Keratinocyte (primary cell): ENCODE results near the gene TERT. TPM values are rescaled to one million over a fixed set of nuclear protein-coding genes. Genes with fewer than 3 reads are reported as not detected.

Experiments
- DNase-seq: peaks from one replicate; pipeline ENCODE4 v3.0.0-alpha.2; 2011; ENCODE audit warnings: low read depth, missing footprints, low spot score
- FAIRE-seq: peaks from 2 replicates; lab custom pipeline; 2011; peaks lifted over from hg19 to GRCh38; lab: Jason Lieb, UNC
- H2AFZ ChIP-seq: 2 replicates; pipeline ENCODE4 v1.6.0; 2012; ENCODE audit warnings: low read length, control low read depth, inconsistent platforms; ENCODE audit not compliant: control insufficient read depth
- H3K27ac ChIP-seq: 2 replicates; pipeline ENCODE4 v1.5.1; 2011; ENCODE audit warnings: low read length; ENCODE audit not compliant: control insufficient read depth, insufficient read depth
- H3K27me3 ChIP-seq: 3 replicates; pipeline ENCODE4 v1.6.0; 2011; ENCODE audit warnings: low read length; ENCODE audit not compliant: control insufficient read depth, insufficient read depth; ENCODE audit errors: extremely low read depth
- H3K36me3 ChIP-seq, 2 experiments: 2 replicates in 1 of 2; 3 replicates in 1 of 2; pipeline ENCODE4 v1.5.1; 2011; ENCODE audit warnings: low read length in 2 of 2, mild to moderate bottlenecking in 1 of 2; ENCODE audit not compliant: control insufficient read depth in 2 of 2, insufficient read depth in 2 of 2; ENCODE audit errors: extremely low read depth in 1 of 2
- H3K4me1 ChIP-seq: 3 replicates; pipeline ENCODE4 v1.5.1; 2011; ENCODE audit warnings: low read length; ENCODE audit not compliant: control insufficient read depth, insufficient read depth; ENCODE audit errors: extremely low read depth
- H3K4me2 ChIP-seq: 3 replicates; pipeline ENCODE4 v1.6.0; 2011; ENCODE audit warnings: low read depth, low read length; ENCODE audit not compliant: control insufficient read depth, insufficient read depth; ENCODE audit errors: extremely low read depth
- H3K4me3 ChIP-seq, 3 experiments: fragments of 200-600 bp in 1 of 3; sonication (generic) in 1 of 3; 2 replicates in 2 of 3; 3 replicates in 1 of 3; pipeline ENCODE4 v1.5.1; 2011 to 2016; ENCODE audit warnings: low read length in 3 of 3, mild to moderate bottlenecking in 3 of 3, control low read depth in 2 of 3, inconsistent platforms in 1 of 3, low read depth in 1 of 3, mixed read lengths in 1 of 3, mixed run types in 1 of 3, moderate library complexity in 1 of 3; ENCODE audit not compliant: control insufficient read depth in 2 of 3, insufficient read depth in 2 of 3; ENCODE audit errors: extremely low read depth in 1 of 3
- H3K79me2 ChIP-seq: 2 replicates; pipeline ENCODE4 v1.6.0; 2012; ENCODE audit warnings: low read length; ENCODE audit not compliant: control insufficient read depth, insufficient read depth
- H3K9ac ChIP-seq: 3 replicates; pipeline ENCODE4 v1.6.0; 2011; ENCODE audit warnings: low read length; ENCODE audit not compliant: control insufficient read depth, insufficient read depth; ENCODE audit errors: extremely low read depth
- H3K9me1 ChIP-seq: 3 replicates; pipeline ENCODE4 v1.6.0; 2011; ENCODE audit warnings: low read length; ENCODE audit not compliant: control insufficient read depth, insufficient read depth; ENCODE audit errors: extremely low read depth
- H3K9me3 ChIP-seq: 2 replicates; pipeline ENCODE4 v1.5.1; 2012; ENCODE audit warnings: low read depth, low read length; ENCODE audit not compliant: control insufficient read depth
- H4K20me1 ChIP-seq: 3 replicates; pipeline ENCODE4 v1.6.0; 2011; ENCODE audit warnings: low read length; ENCODE audit not compliant: control insufficient read depth, insufficient read depth; ENCODE audit errors: extremely low read depth
- CTCF ChIP-seq, 3 experiments: IDR thresholded peaks in 1 of 3; conservative IDR thresholded peaks in 1 of 3; optimal IDR thresholded peaks in 1 of 3; 2 replicates in 2 of 3; 3 replicates in 1 of 3; pipeline versions ENCODE3 to v1.5.1; 2011; ENCODE audit warnings: low read length in 3 of 3, mild to moderate bottlenecking in 3 of 3, moderate library complexity in 2 of 3, control low read depth in 1 of 3, inconsistent platforms in 1 of 3; ENCODE audit not compliant: insufficient read depth in 2 of 3; ENCODE audit errors: extremely low read depth in 1 of 3
- EZH2 ChIP-seq: IDR thresholded peaks from one replicate; pipeline ENCODE4 v1.6.1; 2012; ENCODE audit warnings: inconsistent platforms, mild to moderate bottlenecking, low read length, moderate library complexity
- dilution Hi-C: fragments of 300-500 bp; cut with MboI; formaldehyde crosslinking; loops from one replicate; pipeline ENCODE4 v1.7.0; 2020; ENCODE audit warnings: low sequenced_read_pairs; ENCODE audit not compliant: extremely low pct_ligation_motif_present
- polyA minus RNA-seq, 3 experiments: library from RNA; depleted of rRNA, polyadenylated mRNA; stranded (reverse); fragments of >200 nt; gene quantifications; 1 replicate in 1 of 3; 2 replicates in 1 of 3; 3 replicates in 1 of 3; pipeline ENCODE4 v1.2.3, GENCODE V29; 2011
- polyA plus RNA-seq, 5 experiments: library from polyadenylated mRNA; depleted of rRNA in 3 of 5; stranded (reverse) in 3 of 5; stranded (forward) in 1 of 5; unstranded in 1 of 5; fragments of >200 nt; gene quantifications; 1 replicate in 1 of 5; 2 replicates in 3 of 5; 3 replicates in 1 of 5; pipeline versions ENCODE4 v1.2.1 to v1.2.3, GENCODE V29; 2011 to 2012; ENCODE audit warnings: missing spikeins in 2 of 5, low read depth in 1 of 5, low replicate concordance in 1 of 5

The TERT gene
- polyA plus RNA-seq, result not detected in 3 replicates
- polyA plus RNA-seq (2011; ENCODE audit: low read depth), result not detected
- not detected in 2 replicates for polyA plus RNA-seq (2011; cell fraction: cytosol; rRNA removed)
- polyA plus RNA-seq (2011; cell fraction: nucleus; rRNA removed), result not detected in 2 replicates
- polyA plus RNA-seq (2012; ENCODE audit: low replicate concordance), result not detected in 2 replicates
- not detected in 3 replicates for polyA minus RNA-seq
- polyA minus RNA-seq (2011; cell fraction: cytosol; rRNA and poly(A)+ RNA removed), result not detected
- polyA minus RNA-seq (2011; cell fraction: nucleus; rRNA and poly(A)+ RNA removed), result not detected in 2 replicates

- Histone ChIP-seq H3K4me1 (no peaks in the 10 kb centered on the region), H3K4me3 (no peak within 1 kb of the TSS), H2AFZ (no peak within 1 kb of the TSS), H3K9me3 (peaks cover 3% of the 10 kb centered on the region), H3K27ac (no peak within 1 kb of the TSS), H3K27me3 (peaks cover 32% of the 10 kb centered on the region), H3K36me3 (no peaks in the 10 kb centered on the region), H3K79me2 (no peaks in the 10 kb centered on the region), H3K4me2 (no peak within 1 kb of the TSS), H4K20me1 (no peaks in the 10 kb centered on the region), H3K9ac (no peak within 1 kb of the TSS), H3K9me1 (no peaks in the 10 kb centered on the region)
- dilution Hi-C loops, result no loop called here
- TF ChIP-seq CTCF (optimal IDR thresholded peaks at IDR 0.05 in 1 of 3, IDR thresholded peaks at IDR 0.05 in 1 of 3, conservative IDR thresholded peaks at IDR 0.05 in 1 of 3; ENCODE audit: extremely low read depth in 1 of 3, insufficient read depth in 2 of 3, low read length in 3 of 3) (no peak), EZH2 (no peak)
- FAIRE-seq (no peak), DNase-seq (no peak)
Measured at GRCh38 chr5:1294835-1295649, at the start of gene TERT. Gene TERT (minus strand): TSS chr5:1295068. CDS start chr5:1294989, 79 bp downstream.

DNA sequence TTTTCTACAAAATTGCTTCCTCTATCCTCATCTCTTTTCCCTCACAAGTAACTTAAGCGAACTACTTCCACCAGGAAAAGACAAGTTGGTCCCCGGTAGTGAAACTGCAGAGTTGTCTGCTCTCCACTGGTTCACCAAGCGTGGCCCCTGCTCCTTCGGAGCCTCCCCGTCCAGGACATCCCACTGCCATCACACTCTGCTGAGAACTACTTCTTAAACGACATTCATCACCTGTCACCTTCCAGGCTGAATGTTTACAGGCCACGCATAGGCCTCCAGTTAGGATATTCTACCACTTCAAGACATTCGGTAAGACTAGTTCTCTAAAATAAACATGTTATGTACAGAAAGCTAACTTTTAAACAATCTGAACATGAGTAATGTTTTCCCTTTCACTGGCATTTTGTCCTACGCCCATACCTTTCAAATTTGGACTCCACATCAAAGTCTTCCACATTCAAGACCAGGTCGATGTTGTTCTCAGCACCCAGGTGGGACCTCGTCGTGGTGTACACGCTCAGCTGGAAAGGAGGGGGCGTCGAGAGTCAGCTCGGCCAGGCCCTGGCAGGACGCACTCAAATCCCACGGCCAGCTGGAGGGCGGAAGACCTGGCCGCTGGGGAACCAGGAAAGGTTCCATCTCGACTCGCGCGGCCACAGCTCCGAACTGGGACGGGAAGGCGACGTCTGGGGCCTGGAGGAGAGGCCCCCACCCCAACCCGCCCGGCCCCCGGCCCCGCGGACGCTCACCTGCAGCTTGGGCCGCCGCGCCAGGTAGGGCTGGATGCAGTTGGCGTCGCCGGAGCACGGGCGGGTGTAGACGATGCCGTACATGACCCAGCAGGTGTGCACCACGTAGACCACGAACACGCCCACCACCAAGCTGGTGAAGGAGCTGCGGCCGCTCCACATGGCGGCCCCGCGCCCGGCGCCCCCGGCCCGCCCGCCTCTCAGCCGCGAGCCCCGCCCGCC, 49.3 kb upstream of the TERT start:
- Histone ChIP-seq H3K79me2 (peaks cover 43% of the 10 kb centered on the region), H3K27ac (peak overlapping the region; percentile 42), H3K4me2 (peak overlapping the region; percentile 90), H3K9ac (peak overlapping the region; percentile 96), H2AFZ (no peak overlapping the region), H3K9me3 (no peaks in the 10 kb centered on the region), H3K36me3 (peaks cover 22 to 25% of the 10 kb centered on the region in 2 experiments), H3K4me3 (peak overlapping the region; percentile 65 to 83 (median 75)), H3K4me1 (peaks cover 16% of the 10 kb centered on the region), H3K27me3 (no peaks in the 10 kb centered on the region), H4K20me1 (no peaks in the 10 kb centered on the region), H3K9me1 (no peaks in the 10 kb centered on the region)
- dilution Hi-C loops, result no loop called here
- TF ChIP-seq EZH2 (no peak), CTCF (optimal IDR thresholded peaks at IDR 0.05 in 1 of 3, IDR thresholded peaks at IDR 0.05 in 1 of 3, conservative IDR thresholded peaks at IDR 0.05 in 1 of 3; ENCODE audit: extremely low read depth in 1 of 3, insufficient read depth in 2 of 3, low read length in 3 of 3) (no peak)
- no peak for FAIRE-seq
- no peak for DNase-seq
